Stimulated activated CD8-positive, alpha-beta memory T cell treated with anti-CD3 and anti-CD28 coated beads, Interleukin-12 subunit alpha, Interleukin-12 subunit beta, amount 100 ng/mL, for 24 hours (primary cell): ENCODE data around the gene TLE7.

Experiments used
- DNase-seq: peaks from one replicate; pipeline ENCODE4 v3.0.0-alpha.2; 2020; ENCODE audit errors: extremely low read depth

The TLE7 gene

DNA sequence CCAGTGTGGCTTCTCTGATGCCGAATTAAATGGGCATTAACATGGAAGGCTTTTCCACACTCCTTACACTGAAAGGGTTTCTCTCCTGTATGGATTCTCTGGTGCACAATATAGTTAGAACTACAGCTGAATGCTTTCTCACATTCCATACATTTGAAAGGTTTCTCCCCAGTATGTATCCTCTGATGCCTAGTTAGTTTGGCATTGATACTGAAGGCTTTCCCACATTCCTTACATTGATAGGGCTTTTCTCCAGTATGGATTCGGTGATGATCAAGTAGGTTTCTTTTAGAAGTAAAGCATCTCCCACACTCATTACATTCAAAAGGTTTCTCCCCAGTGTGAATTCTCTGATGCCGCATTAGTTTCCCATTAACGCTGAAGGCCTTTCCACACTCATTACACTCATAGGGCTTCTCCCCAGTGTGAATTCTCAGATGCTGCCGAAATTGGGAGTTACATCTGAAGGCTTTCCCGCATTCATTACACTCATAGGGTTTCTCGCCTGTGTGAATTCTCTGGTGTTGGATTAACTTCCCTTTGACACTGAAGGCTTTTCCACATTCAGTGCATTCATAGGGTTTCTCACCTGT, 6.5 kb upstream of the TLE7 start:
- DNase-seq: no peak

DNA sequence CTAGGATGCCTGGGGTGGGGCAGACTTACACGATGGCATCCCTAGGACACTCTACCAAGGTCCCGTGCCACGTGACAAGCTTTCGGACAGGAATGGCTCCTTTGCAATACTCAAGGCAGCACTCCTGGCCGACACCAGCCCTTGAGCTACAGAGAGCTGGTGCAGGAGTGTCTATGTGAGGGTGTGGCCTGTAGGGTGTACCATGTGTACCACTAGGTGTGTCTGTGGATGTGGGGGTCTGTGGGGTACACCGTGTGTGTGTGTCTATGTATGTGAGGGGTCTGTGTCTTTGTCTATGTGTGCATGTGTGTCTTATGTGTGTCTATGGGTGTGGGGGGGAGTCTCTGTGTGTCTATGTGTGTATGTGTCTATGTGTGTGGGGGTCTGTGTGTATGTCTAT, 1.9 kb upstream of the TLE7 start:
- DNase-seq: no peak

DNA sequence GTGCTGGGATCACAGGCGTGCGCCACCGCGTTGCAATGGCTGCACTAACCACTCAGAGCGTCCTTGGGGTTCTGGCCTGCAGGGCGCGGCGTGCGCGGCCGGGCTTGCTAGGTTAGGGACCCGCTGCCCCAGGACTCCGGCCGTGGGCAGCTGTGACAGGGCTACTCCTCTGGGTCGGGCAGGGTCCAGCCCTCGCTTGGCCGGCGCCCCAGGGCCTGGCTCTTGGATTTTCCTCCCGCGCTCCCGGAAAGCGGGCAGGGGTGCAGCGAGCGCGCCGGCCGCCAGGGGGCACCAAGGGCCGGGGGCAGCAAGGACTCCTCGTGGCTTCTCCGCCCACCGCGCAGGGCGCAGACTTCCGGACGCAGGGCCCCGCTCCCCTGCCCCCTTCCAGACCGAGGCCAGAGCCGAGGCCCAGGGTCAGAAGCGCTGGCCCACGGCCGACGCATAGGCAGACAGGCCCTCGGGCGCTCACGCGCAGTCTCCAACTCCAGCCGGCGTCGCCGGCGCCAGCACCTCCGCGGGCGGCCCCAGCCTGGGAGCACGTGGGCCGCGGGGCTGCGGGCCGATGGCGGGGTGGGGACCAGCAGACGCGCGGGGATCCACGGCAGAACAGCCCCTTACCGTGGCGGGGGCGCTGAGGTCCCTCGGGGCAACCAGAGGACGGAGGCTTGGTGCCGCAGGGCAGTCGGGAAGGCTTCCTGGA, 355 bp downstream of the TLE7 start:
- no peak for DNase-seq

DNA sequence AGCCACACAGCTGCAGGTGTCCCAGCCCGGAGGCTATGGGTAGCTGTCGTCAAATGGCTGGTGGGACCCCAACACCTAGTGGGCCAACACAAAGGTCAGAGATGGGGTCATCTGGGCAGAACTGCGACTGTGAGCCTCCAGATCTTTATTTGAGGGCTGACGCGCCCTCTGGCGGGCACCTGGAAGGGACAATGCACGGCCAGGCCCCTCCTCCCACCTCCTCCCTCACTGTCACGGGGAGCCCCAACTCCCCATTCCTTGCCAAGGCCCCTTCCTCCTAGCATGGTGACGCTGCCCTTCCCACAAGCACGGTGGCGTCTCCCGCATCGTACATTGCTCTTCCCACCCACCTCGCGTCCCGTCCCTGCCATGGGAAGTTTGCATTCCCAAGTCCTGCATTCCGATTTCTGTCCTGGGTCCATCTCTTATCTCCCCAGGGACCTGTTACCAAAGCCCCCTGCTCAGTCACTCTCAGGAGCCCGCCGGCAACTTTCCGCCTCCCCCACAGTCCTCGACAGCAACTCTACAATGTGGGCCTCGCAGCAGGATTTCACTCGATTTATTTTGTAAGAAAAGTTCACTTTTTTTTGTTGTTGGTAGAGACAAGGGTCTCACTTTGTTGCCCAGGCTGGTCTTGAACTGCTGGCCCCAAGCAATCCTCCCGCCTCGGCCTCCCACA, 1.0 kb downstream of the TLE7 start:
- no peak for DNase-seq

DNA sequence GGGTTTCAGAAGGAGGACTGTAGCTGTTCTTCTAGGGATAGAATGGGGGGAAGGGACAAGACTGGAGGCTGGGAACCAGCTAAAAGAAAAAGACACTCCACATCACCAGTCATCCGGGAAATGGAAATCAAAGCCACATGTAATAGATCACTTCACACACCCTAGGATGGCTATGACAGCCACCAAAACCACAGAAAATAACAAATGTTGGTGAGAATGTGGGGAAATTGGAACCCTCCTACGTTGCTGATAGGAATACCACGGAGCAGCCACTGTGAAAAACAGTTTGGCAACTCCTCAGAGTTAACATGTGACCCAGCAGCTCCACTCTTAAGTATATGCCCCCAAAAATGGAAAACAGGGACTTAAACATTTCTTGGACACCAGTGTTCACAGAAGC, 2.3 kb downstream of the TLE7 start:
- DNase-seq: no peak

DNA sequence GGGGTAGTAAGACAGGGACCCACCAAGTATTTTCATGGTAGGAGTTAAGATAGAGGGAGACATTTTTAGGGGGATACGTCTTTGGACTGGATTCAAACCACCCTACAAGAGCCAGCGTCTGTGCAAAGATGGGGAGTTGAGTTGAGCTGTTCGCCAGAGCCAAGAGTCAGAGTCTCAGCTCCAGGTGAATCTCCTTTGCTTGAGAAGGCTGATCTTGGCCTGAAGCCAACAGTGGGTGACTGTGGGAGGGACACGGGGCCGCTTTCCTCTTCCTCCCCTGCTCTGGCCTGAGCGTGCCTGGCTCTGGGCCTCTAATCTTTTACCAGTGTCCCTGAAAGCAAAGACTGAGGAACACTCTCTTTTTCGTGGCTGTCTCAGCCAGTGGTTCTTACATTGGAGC, 5.4 kb downstream of the TLE7 start:
- no peak for DNase-seq

DNA sequence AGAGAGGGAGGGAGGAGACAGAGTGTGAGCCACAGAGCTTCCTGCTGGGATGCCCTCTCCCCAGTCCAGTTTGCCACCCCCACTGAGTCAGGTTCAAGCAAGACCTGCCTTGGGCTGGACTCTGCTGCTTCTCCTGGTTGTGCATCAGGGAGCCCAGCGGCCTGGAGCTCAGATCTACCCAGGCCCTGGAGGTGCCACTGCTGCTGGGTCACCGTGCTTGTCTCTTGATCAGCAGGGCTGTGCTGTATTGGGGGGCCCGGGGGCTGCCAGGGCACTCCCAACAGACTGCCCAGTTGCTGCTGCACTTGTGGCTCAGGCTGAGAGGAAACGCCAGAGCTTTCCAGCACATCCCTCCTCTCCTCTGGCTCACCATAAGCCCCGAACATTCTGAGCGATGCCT, 8.9 kb downstream of the TLE7 start:
- DNase-seq: no peak

DNA sequence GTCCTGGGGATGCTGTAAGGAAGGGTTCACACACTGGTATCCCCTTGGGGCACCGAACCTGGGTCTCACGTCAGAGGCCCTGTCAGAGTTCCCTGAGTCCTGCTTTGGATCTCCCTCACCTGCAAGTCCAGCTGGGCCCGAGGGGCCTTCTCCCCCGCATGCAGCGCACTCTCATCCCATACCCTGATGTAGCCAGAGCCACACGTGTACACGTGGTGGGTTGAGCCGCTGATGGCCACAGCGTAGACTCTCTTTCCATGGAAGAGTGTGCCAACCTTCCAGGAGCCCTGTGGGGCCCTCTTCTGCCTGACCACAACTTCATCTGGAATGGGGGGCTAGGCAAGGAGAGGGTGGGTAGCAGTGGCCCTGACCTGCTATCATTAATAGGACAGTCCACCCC, 9.9 kb downstream of the TLE7 start:
- DNase-seq: no peak

DNA sequence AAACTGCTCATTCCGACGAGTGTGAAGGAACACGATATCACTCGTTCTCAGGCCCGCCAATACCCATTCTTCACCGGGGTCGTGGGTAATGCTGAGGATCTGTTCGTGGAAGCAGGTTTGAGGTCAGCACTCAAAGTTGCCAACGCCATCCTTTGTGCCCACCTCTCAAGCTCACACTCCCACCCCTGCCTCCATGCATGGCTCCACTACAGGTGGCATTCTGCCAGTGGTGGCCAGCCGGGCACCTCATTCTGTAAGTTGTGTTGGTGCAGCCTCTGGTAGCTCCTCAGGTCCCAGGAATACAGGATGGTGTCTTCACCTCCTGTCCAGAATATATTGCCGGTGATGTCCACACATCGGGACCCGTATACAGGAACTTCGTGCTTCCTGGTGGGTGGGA, 10.7 kb downstream of the TLE7 start:
- no peak for DNase-seq

DNA sequence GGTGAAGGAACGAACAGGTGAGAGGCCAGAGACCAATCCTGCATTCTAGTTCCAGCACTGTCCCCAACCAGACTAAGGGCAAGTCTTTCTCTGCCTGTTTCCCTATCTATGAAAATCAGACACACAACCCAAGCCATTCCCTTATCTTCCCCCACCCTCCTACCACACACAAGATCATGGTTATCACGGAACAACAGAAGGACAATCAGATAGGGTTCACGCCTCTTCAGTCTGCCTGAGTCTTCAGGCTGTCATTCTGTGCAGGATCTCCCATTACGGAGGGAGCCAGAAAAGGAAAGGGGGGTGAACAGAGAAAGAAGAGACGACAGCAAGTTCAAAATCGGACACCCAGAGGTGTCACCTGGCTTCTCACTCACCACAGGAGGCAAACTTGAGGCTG, 11.1 kb downstream of the TLE7 start:
- no peak for DNase-seq

DNA sequence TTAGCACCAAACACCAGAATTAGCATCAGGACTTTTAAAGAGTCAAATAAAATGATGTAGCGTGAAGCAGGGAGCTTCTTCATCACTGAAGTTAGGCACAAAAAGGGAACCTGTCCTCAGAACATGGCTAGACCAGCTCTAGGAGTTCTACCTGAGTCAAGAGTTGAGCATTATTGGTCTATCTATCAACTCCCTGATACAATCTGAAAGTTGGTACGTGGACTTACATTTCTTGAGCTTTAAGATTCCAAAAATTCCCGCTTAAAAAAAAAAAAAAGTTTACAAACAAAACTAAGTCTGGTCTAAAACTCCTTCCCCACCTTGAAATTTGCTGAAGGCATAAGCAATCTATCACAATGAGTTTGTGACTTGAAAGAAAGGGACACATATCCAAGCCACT, 12.3 kb downstream of the TLE7 start:
- DNase-seq: no peak

DNA sequence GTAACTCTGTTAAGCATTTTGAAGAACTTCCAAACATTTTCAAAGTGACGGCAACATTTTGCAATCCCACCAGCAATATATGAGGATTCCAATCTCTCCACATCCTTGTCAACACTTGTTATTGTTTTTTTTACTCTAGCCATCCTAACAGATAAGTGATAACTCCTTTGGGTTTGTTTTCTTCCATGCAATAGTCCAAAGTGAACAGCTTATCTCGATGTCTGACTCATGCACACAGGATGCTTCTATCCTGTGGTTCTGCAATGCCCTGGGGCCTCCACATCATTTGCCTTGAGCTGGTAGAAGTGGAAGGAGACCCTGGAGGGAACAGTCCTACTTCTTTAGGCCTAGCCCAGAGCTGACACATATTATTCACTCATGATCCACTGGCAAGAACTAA, 13.0 kb downstream of the TLE7 start:
- DNase-seq: no peak

DNA sequence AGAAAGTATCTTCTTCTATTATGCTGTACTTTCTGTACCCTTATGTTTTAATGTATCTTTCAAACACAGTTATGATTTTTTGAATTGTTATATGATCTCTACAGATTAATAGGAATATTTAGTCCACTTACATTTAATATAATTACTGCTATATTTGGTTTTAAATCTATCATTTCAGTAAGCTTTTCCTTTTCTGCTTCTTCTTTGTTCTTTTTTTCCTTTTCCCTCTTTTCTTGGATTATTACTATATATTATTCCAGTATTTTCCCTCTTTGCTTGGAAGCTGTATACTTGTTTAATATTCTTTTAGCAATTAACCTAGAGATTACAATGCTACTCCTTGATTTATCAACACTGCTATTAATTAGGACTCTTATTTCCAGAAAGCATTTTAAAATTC, 13.5 kb downstream of the TLE7 start:
- no peak for DNase-seq

DNA sequence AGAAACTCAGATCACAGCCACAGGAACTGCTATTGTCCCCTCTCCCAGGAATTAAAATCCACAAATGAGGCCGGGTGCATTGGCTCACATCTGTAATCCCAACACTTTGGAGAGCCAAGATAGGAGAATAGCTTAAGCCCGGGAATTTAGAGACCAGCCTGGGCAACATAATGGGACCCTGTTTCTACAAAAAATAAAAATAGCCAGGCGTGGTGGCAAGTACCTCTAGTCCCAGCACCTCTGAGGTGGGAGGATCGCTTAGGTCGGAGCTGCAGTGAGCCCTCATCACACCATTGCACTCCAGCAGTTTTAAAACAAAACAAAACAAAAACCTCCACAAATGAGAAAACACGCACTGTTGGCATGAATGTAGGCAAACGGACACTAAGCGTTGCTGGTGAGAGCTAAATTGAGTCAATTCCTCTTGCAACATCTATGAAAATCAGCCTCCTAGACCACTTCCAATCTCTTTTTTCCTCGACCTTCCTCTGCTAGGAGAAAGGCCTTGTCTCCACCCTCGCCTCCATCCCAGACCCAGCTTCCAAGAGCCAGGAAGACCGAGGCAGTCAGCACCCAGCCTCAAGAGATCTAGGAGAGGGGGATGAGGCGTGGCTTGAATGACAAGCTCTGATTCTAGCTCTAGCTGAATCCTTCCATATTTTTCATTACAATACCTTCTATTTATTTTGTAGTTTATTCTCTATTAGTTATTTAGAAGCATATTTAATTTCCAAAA, 14.8 kb downstream of the TLE7 start:
- DNase-seq: no peak

DNA sequence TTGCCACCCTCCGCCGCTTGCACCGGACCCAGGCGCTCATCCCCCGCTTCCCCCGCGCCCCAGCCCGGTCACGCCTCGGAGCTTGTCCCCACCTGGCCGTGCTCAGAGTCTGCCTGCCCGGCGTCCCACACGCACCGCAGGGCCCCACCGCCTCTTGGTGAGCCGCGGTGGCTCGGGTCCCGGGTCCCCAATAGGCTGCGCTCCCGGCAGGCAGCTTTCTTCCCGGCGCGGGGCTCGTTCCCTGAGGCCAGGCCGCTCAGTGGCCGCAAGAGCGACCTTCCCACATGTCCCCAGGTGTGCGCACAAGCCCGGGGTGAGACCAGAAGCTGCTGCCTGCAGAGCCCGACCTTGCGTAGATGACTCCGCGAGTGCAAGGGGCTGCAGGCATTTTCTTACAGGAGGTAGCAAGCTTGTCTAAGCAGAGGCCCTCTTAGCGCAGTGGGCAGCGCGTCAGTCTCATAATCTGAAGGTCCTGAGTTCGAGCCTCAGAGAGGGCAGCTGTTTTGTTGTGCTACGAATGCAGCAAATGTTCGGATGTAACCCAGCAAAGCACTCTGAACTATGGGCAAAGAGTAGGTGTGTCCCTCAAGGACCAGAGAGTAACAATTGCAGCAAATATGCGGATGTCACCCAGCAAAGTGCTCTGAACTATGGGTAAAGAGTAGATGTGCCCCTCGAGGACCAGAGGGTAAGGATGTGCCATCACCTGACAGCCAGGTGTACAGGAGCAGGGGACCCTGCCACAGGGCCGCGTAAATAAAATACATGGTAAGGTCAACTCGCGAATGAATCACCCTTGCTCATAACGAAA, 15.6 kb downstream of the TLE7 start:
- DNase-seq: no peak

DNA sequence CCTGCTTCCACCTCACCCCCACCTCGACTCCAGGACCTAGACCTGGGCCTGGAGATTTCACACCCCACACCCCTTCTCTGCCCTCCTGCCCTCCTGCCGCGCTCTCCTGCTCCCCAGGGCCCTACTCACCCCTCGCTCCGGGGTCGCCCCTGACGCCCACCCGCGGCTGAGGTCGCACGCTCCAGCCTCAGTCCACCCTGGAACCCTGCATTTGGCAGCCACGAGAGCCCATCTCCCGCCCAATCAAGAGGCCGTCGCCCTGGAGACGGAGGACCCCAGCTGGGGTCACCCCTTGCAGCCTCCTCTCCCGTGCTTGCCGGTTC, 16.1 kb downstream of the TLE7 start:
- DNase-seq: no peak

DNA sequence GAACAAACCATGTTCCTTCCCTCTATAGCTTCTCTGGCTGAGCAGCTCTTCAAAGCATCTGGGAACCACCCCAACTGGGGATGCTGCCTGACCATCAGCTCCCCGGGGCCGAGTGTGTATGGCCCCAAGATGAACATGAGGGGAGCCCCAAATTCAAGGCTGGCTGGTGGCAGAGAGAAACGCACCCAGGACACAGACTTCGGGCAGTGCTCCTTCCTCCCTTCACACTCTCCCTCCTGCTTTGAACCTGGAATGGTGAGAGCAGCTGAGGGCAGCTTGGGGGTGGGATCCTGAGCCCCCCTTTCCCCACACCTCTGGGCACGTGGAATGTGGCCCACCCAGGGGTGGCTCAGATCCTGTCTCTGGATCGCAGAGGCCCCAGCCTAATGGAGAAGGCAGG, 17.2 kb downstream of the TLE7 start:
- no peak for DNase-seq

DNA sequence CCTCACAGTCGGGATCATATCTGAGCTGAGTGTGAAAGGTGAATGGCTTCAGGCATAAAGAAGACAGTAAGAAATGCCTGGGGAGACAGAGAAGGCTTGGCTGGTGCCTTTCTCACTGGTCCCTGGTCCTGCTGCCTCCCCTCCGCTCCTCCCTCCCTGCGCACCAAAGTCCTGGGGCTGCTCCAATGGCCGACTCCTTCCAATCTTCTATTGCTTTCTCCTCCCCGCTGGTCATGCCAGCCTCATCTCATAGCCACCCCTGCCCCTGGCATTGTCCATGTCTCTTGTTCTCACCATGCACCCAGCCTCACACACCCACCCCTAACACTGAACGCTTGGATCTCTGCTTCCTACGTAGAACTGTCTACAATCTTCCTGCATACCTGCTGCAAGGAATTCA, 18.0 kb downstream of the TLE7 start:
- no peak for DNase-seq

DNA sequence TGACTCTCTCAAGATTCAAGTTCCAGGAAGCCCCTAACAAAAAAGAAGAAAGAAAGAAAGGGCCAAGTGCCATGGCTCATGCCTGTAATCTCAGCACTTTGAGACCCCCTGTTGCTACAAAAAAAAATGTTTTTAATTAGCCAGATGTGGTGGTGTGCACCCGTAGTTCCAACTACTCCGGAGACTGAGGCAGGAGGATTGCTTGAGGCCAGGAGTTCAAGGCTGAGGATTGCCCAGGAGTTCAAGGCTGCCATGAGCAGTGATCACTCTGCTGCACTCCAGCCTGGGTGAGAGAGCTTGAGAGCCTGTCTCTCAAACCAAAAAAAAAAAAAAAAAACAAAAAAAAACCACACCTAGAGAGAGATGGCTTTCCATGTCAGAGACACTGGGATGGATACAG, 18.8 kb downstream of the TLE7 start:
- no peak for DNase-seq

DNA sequence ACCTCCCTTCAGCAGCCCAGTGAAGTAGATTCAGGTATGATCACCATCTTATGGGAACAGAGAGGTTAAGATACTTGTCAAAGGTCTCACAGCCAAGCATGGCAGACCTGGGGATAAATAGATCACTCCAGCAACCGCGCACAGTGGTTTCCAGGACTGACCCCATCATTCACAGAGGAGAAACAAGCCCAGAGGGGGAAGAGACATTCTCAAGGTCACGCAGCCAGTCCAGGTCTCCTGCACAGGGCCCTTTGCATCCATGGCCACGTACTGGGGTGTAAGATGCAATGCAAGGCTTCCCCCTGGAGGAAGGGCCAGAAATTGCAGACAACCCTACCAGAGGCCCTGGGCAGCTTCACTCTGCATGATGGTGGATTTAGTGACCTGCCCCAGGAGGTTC, 19.9 kb downstream of the TLE7 start:
- no peak for DNase-seq

DNA sequence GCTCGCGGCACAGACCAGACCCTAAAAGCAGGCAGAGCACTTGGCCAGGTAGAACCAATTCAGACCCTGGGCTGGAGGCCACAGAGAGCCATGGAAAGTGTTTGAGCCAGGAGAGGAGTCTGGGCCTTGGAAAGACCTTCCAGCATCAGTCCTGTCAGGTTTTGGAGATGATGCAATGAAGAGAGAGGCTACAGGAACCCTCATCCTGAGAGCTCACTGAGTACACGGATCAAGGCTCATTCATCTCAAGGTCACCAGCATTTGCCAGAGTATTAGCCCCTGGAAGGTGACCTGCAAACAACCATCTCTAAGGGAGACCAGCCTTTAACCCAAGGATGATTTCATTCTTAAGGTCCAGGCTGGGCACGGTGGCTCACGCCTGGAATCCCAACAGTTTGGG, 27.8 kb downstream of the TLE7 start:
- DNase-seq: no peak

DNA sequence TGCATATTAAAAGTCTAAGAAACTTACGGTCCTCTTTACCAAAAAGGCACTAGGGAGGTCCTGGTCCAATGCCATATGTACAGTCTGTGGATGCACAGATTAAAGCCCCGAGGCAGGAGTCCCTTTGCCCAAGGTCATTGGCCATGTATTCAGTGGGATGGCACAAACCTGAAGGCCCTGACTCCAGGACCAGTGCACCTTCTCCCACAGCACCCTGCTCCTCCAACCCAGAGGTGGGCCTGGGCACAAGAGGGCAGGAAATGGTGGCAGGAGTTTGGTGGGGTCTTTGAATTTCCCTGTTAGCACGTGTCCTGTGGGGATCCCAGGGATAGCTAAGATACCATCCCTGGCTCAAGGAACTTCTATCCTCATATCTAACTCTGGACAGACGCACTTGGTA, 28.5 kb downstream of the TLE7 start:
- DNase-seq: no peak
